Osteoblast (primary cell): Measurements from ENCODE around the gene SLC6A2. TPM values are rescaled to one million over a fixed set of nuclear protein-coding genes. Genes with fewer than 3 reads are reported as not detected.

Experiments used
- DNase-seq: peaks from one replicate; pipeline ENCODE4 v3.0.0; 2011; ENCODE audit warnings: low spot score, mixed read lengths; ENCODE audit not compliant: insufficient read length; ENCODE audit errors: missing footprints
- H2AFZ ChIP-seq: 2 replicates; pipeline ENCODE4 v1.6.0; 2011; ENCODE audit warnings: mild to moderate bottlenecking, low read length
- H3K27ac ChIP-seq: 2 replicates; pipeline ENCODE4 v1.5.1; 2011; ENCODE audit warnings: mild to moderate bottlenecking, low read depth, low read length, moderate library complexity
- H3K27me3 ChIP-seq: 2 replicates; pipeline ENCODE4 v1.6.0; 2012; ENCODE audit warnings: mild to moderate bottlenecking, control low read depth, inconsistent platforms, low read length, moderate library complexity; ENCODE audit not compliant: insufficient read depth
- H3K36me3 ChIP-seq: 2 replicates; pipeline ENCODE4 v1.5.1; 2011; ENCODE audit warnings: mild to moderate bottlenecking, low read length, control low read depth, moderate library complexity; ENCODE audit not compliant: insufficient read depth
- H3K4me1 ChIP-seq: 2 replicates; pipeline ENCODE4 v1.5.1; 2011; ENCODE audit warnings: mild to moderate bottlenecking, low read length, control low read depth, moderate library complexity; ENCODE audit not compliant: insufficient read depth
- H3K4me2 ChIP-seq: 2 replicates; pipeline ENCODE4 v1.6.0; 2011; ENCODE audit warnings: mild to moderate bottlenecking, low read length; ENCODE audit not compliant: insufficient read depth
- H3K4me3 ChIP-seq: fragments of 200-600 bp; sonication (generic); 3 replicates; pipeline ENCODE4 v1.5.1; 2012; ENCODE audit warnings: mild to moderate bottlenecking, low read length, inconsistent platforms; ENCODE audit not compliant: insufficient read depth
- H3K79me2 ChIP-seq: 2 replicates; pipeline ENCODE4 v1.6.0; 2012; ENCODE audit warnings: mild to moderate bottlenecking, low read length, control low read depth, inconsistent platforms; ENCODE audit not compliant: insufficient read depth
- H3K9me3 ChIP-seq: 2 replicates; pipeline ENCODE4 v1.5.1; 2011; ENCODE audit warnings: low read depth, low read length, control low read depth
- H4K20me1 ChIP-seq: 2 replicates; pipeline ENCODE4 v1.6.0; 2012; ENCODE audit warnings: mild to moderate bottlenecking, low read length, control low read depth; ENCODE audit not compliant: insufficient read depth
- CTCF ChIP-seq: IDR thresholded peaks from 2 replicates; pipeline ENCODE4 v1.5.1; 2011; ENCODE audit warnings: mild to moderate bottlenecking, low read depth, low read length, moderate library complexity; ENCODE audit errors: extremely low read depth
- total RNA-seq: library from RNA; depleted of rRNA; stranded (reverse); fragments of >200 nt; gene quantifications from 2 replicates; pipeline ENCODE4 v1.2.3, GENCODE V29; 2012

Gene SLC6A2
- total RNA-seq, 1 donor, result not detected

- Histone ChIP-seq H3K4me2 (no peak overlapping the region), H3K36me3 (no peaks in the 10 kb centered on the region), H3K79me2 (no peaks in the 10 kb centered on the region), H3K9me3 (no peaks in the 10 kb centered on the region), H3K4me1 (no peaks in the 10 kb centered on the region), H3K4me3 (no peak overlapping the region), H2AFZ (no peak overlapping the region), H3K27me3 (no peaks in the 10 kb centered on the region), H3K27ac (no peak overlapping the region), H4K20me1 (no peaks in the 10 kb centered on the region)
- DNase-seq, result no peak
- TF ChIP-seq CTCF, result no peak
Observed at GRCh38 chr16:55732496-55732895, 76.7 kb downstream of the SLC6A2 start.

- Histone ChIP-seq H3K27ac (no peak overlapping the region), H3K4me3 (no peak overlapping the region), H2AFZ (no peak overlapping the region), H3K36me3 (no peaks in the 10 kb centered on the region), H3K9me3 (no peaks in the 10 kb centered on the region), H3K27me3 (no peaks in the 10 kb centered on the region), H3K4me1 (no peaks in the 10 kb centered on the region), H4K20me1 (no peaks in the 10 kb centered on the region), H3K79me2 (no peaks in the 10 kb centered on the region), H3K4me2 (no peak overlapping the region)
- DNase-seq, result no peak
- TF ChIP-seq CTCF, result no peak
Observed at GRCh38 chr16:55734665-55735064, 78.9 kb downstream of the SLC6A2 start.

- Histone ChIP-seq H2AFZ (no peak overlapping the region), H3K9me3 (no peaks in the 10 kb centered on the region), H3K36me3 (no peaks in the 10 kb centered on the region), H4K20me1 (no peaks in the 10 kb centered on the region), H3K27ac (no peak overlapping the region), H3K4me1 (no peaks in the 10 kb centered on the region), H3K4me3 (no peak overlapping the region), H3K4me2 (no peak overlapping the region), H3K27me3 (no peaks in the 10 kb centered on the region), H3K79me2 (no peaks in the 10 kb centered on the region)
- no peak for TF ChIP-seq CTCF
- DNase-seq, result no peak
Observed at GRCh38 chr16:55735120-55735781, 79.5 kb downstream of the SLC6A2 start.

- Histone ChIP-seq H3K27ac (no peak overlapping the region), H3K4me1 (no peaks in the 10 kb centered on the region), H3K79me2 (no peaks in the 10 kb centered on the region), H4K20me1 (no peaks in the 10 kb centered on the region), H2AFZ (no peak overlapping the region), H3K36me3 (no peaks in the 10 kb centered on the region), H3K27me3 (no peaks in the 10 kb centered on the region), H3K4me2 (no peak overlapping the region), H3K9me3 (no peaks in the 10 kb centered on the region), H3K4me3 (no peak overlapping the region)
- no peak for DNase-seq
- no peak for TF ChIP-seq CTCF
Observed at GRCh38 chr16:55736671-55737070, 80.9 kb downstream of the SLC6A2 start.
